Putamen (tissue), 1 donor: ENCODE results near the gene PPHLN1.
A peak's percentile ranks its signal among the peaks of the same experiment; 100 is the strongest.
"Not testable (repeated sequence)": the region's sequence is repeated elsewhere in the genome, so short reads cannot be mapped to it uniquely, and the experiment has no call there.

ENCODE experiments used
- DNase-seq: peaks from one replicate; pipeline ENCODE4 v3.0.0-alpha.2; 2016; ENCODE audit warnings: low spot score

Gene PPHLN1

DNA sequence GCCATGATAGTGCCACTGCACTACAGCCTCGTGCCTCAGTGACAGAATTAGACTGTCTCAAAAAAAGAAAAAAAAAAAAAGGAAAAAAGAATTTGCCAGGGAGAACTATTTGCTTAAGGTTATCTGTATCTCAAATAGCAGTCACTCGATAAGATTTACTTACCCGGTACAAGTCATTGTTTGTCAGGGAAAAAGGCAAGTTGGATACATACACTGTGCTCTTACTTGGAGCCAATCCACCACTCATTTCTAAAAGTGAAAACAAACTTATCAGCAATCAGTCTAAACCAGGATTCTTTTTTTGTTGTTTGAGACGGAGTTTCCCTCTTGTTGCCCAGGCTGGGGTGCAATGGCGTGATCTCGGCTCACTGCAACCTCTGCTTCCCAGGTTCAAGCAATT lies 2.1 kb upstream of the PPHLN1 start:
- no peak for DNase-seq

- DNase-seq, result no peak
Observed at GRCh38 chr12:42325326-42325652, 678 bp upstream of the PPHLN1 start.

DNA sequence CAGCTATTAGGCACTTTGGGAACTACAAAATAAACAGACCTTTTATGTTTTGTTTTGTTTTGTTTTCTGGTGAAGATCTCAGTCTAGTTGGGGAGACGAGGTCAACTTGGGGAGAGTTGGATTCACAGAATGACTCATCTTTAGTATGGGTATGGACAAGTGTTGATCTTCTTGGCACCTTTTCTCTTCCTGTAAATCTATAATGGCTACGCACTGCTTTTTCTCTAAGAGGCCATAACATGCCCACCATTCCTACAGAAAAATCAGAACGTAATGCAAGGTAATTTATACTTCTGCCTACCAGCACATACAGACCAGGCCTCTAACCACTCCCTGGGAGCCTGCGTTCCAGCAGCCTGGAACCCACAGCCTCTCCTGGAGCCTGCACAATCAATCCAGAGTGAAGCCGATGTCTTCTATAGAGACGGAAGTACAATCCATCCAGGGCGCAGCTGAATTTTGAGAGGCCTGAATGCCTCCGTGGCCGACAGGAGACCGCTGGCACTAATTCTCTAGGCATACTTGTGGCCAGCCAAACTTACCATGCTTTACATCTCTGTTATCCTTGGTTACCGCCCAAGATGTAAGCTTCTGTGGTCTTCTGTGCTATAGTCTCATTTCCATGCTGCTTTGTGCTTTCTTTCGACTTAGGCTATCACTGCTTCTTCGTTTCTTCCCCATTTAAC lies 717 bp downstream of the PPHLN1 start:
- no peak for DNase-seq

DNA sequence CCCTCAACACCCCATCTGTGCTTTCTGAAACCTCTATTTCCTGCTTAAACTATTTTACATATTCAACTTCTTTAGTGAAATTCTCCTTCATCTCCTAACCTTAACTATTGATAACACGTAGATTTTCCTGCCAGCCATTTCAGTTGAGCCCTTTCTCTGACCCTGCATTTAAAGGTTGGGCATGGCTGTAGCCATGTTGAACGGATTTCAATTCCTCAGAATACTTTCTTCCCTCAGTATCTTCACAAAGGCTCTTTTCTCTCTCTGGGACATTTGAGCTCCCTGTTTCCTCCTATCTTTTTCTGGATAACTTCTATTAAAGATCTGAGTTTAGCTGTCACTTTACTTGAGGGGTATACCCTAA lies 1.2 kb downstream of the PPHLN1 start:
- DNase-seq, result no peak

GRCh38 chr12:42330097-42330496 lies 4.1 kb downstream of the PPHLN1 start:
- not testable (repeated sequence) for DNase-seq

- DNase-seq, result peak; percentile 40
Observed at GRCh38 chr12:42332301-42333285, 6.6 kb downstream of the PPHLN1 start.

- DNase-seq, result no peak
Observed at GRCh38 chr12:42336286-42336685, 10.3 kb downstream of the PPHLN1 start.

DNA sequence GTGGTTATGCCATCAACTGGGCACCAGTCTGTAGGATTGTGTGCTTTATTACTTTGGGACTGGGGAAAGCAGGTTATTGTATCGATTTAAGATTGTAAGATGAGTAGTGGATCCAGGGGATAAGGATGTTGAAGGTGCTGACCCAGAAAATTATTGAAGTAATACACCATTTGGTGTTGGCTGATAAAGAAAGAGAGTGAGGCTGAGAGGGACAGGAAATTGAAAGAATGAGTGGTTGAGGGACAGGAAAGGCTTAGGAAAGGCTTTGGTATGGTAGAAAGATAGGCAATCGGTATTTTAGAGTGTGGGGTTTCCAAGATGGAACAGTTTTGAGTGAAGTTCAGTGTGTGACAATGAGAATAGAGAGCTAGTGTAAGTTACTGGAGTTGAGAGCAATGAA lies 12.3 kb downstream of the PPHLN1 start:
- no peak for DNase-seq

DNA sequence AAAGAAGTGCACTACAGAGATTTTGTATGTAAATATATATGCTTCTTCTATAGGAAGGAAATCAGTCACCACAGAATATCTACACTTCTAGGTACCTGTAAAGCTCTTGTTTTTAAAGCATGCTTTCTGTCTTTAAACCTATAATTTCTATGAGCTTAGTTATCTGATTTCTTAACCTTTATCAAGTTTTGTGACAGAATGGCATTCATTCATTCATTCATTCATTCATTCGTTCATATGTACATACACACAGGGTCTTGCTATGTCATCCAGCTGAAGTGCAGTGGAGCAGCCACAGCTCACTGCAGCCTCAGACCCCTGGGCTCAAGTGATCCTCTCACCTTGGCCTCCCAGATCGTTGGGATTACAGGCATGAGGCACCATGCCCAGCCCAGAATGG lies 16.1 kb downstream of the PPHLN1 start:
- no peak for DNase-seq

- no peak for DNase-seq
Observed at GRCh38 chr12:42343721-42344120, 17.8 kb downstream of the PPHLN1 start.

DNA sequence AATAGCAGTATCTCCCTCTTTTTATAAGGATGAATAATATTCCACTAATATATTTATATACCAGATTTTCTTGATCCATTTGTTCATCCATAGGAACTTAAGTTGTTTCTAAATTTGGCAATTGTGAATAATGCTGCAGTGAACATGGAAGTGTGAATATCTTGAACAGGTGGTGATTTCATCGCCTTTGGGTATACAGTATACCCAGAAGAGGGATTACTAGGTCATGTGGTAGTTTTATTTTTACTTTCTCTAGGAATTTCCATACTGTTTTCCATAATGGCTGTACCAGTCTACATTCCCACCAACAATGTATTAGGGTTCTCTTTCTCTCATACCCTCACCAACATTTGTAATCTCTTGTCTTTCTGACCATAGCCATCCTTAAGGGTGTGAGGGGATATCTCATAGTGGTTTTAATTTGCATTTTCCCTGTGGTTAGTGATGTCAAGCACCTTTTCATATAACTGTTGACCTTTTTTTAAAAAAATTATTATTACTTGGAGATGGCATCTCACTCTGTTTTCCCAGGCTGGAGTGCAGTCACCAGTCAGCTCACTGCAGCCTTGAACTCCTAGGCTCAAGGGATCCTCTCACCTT lies 20.5 kb downstream of the PPHLN1 start:
- no peak for DNase-seq

- DNase-seq, result not testable (repeated sequence)
Observed at GRCh38 chr12:42349119-42350020, 23.4 kb downstream of the PPHLN1 start.

DNA sequence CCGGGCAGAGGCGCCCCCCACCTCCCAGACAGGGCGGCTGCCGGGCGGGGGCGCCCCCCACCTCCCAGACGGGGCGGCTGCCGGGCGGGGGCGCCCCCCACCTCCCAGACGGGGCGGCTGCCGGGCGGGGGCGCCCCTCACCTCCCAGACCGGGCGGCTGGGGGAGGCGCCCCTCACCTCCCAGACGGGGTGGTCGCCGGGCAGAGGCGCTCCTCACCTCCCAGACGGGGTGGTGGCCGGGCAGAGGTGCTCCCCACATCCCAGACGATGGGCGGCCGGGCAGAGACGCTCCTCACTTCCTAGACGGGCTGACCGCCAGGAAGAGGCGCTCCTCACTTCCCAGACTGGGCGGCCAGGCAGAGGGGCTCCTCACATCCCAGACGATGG lies 24.0 kb downstream of the PPHLN1 start:
- not testable (repeated sequence) for DNase-seq

DNA sequence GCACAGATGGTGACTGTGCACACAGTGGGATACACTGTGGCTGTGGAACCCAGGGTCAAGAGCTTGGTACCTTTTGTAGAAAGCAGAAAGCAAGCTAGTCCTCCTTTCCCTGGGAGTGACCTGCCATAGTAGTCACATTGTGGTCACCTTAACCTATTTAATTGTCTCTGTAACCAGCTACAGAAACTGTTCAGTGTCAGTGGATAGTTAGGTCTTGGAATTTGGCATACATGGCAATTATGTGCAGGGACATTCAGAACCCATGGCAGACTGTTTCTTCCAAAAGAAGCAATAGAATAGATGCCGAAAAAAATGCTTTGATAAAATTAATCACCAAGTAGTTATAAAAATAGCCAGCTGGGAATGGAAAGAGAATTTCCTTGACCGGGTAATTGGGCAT lies 30.4 kb downstream of the PPHLN1 start:
- DNase-seq, result no peak

DNA sequence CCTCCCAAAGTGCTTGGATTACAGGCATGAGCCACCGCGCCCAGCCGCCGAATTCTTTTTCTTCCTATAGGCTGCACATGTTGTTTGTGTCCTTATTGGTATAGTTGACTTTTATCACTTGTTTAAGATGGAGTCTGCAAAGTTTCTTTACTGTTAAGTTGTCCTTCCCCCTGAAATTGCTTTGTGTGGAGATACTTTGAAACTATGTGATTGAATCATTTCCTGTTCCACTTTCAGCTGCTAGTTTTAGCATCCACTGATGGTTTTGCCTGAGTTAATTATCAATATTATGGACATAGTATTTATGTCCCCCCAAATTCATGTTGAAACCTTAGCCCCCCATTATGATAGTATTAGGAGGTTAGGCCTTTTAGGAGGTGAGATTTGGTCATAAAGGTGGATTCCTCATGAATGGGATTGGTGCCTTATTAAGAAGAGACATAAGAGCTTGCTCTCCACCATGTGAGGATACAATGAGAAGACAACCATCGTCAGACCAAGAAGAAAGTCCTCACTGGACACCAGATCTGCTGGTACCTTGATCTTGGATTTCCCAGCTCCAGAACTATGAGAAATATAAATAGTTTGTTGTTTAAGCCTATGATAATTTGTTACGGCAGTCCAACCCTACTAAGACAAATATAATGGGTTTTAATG lies 34.9 kb downstream of the PPHLN1 start:
- DNase-seq, result no peak

GRCh38 chr12:42361909-42362646 lies 36.1 kb downstream of the PPHLN1 start:
- DNase-seq, result no peak

DNA sequence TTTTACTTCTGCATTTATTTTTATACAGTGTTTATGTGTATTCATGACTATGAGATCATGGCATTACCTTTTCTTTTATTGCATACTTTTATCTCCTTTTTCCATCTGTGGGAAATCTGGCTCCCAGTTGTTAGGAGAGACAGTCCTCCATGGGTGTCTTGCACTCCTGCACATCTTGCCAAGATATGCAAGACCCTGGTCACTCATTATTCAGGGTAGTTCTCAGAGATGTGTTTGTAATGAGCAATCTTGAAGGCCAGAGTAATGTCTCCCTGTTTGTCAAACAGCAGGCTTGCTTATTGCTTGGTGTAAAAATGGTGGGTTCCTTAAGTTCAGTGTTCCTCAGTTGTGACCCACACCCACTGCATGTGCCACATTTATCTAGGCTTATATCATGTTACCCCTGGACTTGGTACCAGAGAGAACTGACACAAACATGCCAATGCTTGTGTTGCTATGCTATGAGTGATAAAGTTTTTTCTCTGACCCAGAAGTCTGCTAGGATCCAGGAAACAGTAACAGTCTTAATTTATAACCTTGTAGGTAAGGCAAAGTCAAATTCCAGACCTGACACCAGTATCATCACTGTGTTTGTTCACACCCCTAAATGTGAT lies 36.8 kb downstream of the PPHLN1 start:
- DNase-seq, result no peak

GRCh38 chr12:42364692-42365091 lies 38.7 kb downstream of the PPHLN1 start:
- DNase-seq, result no peak

DNA sequence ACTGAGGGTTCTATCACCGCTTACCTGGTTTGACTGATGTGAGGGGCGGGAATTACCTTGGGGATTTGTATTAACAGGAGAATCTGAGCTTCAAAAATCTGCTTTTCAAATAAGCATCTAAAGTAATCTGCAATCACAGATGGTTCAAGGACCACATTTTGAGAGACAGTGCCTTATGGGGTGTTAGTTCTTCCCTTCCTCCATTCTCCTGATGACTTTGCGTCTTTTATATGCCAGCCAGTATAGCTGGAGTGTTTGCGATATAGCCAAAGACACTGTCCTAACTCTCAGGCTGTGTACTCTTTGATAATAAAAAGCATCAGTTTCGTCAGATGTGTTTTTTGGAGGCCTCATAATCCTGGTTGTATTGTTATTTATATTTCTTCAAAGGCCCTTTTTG lies 39.5 kb downstream of the PPHLN1 start:
- DNase-seq, result no peak

GRCh38 chr12:42370013-42370412 lies 44.0 kb downstream of the PPHLN1 start:
- no peak for DNase-seq
